K562 (cell line): Measurements from ENCODE around the gene FHIT. TPM values are rescaled to one million over a fixed set of nuclear protein-coding genes. Genes with fewer than 3 reads are reported as not detected.

Experiments used
- ATAC-seq: fragments of 200-7000 bp; cut with Tn5 transposase; 3 replicates; pipeline ENCODE4 v1.9.1; 2020; ENCODE audit warnings: moderate library complexity
- BruUV-seq: library from RNA; stranded (reverse); fragments of 400-500 nt; replicated peaks from 2 replicates; lab custom pipeline; 2021; lab: Mats Ljungman, UMichigan
- CTCF ChIA-PET: fragments of 300-600 bp; formaldehyde crosslinking; extraction: SDS; loops from one replicate; lab custom pipeline; 2021; ENCODE audit warnings: low intra/inter-chr PET ratio; lab: Yijun Ruan, JAX
- POLR2A ChIA-PET: fragments of 300-600, 350-650 bp; sonication (Branson Sonifier 250); formaldehyde crosslinking; extraction: SDS; loops from one replicate; lab custom pipeline; 2021; ENCODE audit warnings: antibody characterized with exemption, inconsistent platforms; lab: Yijun Ruan, JAX
- DNase-seq, 4 experiments: peaks; one replicate each; pipeline versions ENCODE4 v3.0.0 to v3.0.0-alpha.2; 2011 to 2018; ENCODE audit warnings: low spot score in 3 of 4, mixed read lengths in 3 of 4; ENCODE audit errors: extremely low read depth in 1 of 4
- FAIRE-seq: peaks from 2 replicates; lab custom pipeline; 2011; peaks lifted over from hg19 to GRCh38; lab: Jason Lieb, UNC
- H2AFZ ChIP-seq: 2 replicates; pipeline ENCODE4 v1.6.0; 2011; ENCODE audit warnings: low read depth, low read length, control low read depth, inconsistent platforms
- H3K27ac ChIP-seq: fragments of 200-600 bp; 3 replicates; pipeline ENCODE4 v1.8.0; 2011; ENCODE audit warnings: low read depth, mild to moderate bottlenecking, control low read depth, inconsistent platforms, low read length, moderate library complexity, mixed read lengths; ENCODE audit errors: extremely low read depth
- H3K27me3 ChIP-seq, 2 experiments: fragments of 300-600 bp in 1 of 2; 2 replicates in 1 of 2; 3 replicates in 1 of 2; pipeline versions ENCODE4 v1.6.0 to v1.8.0; 2011; ENCODE audit warnings: inconsistent platforms in 2 of 2, low read length in 2 of 2, mild to moderate bottlenecking in 1 of 2, mixed read lengths in 1 of 2, moderate library complexity in 1 of 2; ENCODE audit not compliant: control insufficient read depth in 2 of 2, insufficient read depth in 2 of 2
- H3K36me3 ChIP-seq: fragments of 300-600 bp; 3 replicates; pipeline ENCODE4 v1.8.0; 2011; ENCODE audit warnings: mild to moderate bottlenecking, low read length, inconsistent platforms; ENCODE audit not compliant: control insufficient read depth, insufficient read depth
- H3K4me1 ChIP-seq, 2 experiments: fragments of 200-600 bp in 1 of 2; replicated peaks in 1 of 2; 2 replicates in 1 of 2; 3 replicates in 1 of 2; pipeline versions ENCODE4 v1.5.1 to v1.8.0; 2011; ENCODE audit warnings: inconsistent platforms in 2 of 2, low read length in 2 of 2, mild to moderate bottlenecking in 1 of 2, mixed read lengths in 1 of 2, moderate library complexity in 1 of 2; ENCODE audit not compliant: control insufficient read depth in 2 of 2, insufficient read depth in 2 of 2
- H3K4me2 ChIP-seq: 2 replicates; pipeline ENCODE4 v1.6.1; 2011; ENCODE audit warnings: low read length, control low read depth, inconsistent platforms, mixed read lengths; ENCODE audit not compliant: insufficient read depth
- H3K4me3 ChIP-seq: fragments of 200-600 bp; sonication (generic), shearing (Covaris generic); 2 replicates; pipeline ENCODE4 v1.5.1; 2016; ENCODE audit warnings: control low read depth, inconsistent platforms
- H3K79me2 ChIP-seq: fragments of 200-600 bp; 3 replicates; pipeline ENCODE4 v1.8.0; 2011; ENCODE audit warnings: low read length, inconsistent platforms; ENCODE audit not compliant: control insufficient read depth, insufficient read depth
- H3K9ac ChIP-seq, 2 experiments: 2 replicates each; pipeline versions ENCODE4 v1.6.0 to v1.6.1; 2011; ENCODE audit warnings: low read depth in 2 of 2, low read length in 2 of 2, control low read depth in 1 of 2, inconsistent platforms in 1 of 2, mild to moderate bottlenecking in 1 of 2, mixed read lengths in 1 of 2; ENCODE audit not compliant: insufficient read depth in 1 of 2
- H3K9me1 ChIP-seq: one replicate; pipeline ENCODE4 v1.6.0; 2011; ENCODE audit warnings: inconsistent platforms, mild to moderate bottlenecking, low read length, moderate library complexity; ENCODE audit not compliant: control insufficient read depth, insufficient read depth
- H3K9me3 ChIP-seq: replicated peaks from 2 replicates; pipeline ENCODE4 v1.5.1; 2011; ENCODE audit warnings: low read depth, low read length, inconsistent platforms; ENCODE audit not compliant: control insufficient read depth, insufficient read depth
- H4K20me1 ChIP-seq: replicated peaks from 2 replicates; pipeline ENCODE4 v1.6.1; 2011; ENCODE audit warnings: low read length, inconsistent platforms, mixed read lengths; ENCODE audit not compliant: control insufficient read depth, insufficient read depth
- CXXC5 ChIP-seq: fragments of 250-450 bp; sonication (Bioruptor Pico); IDR thresholded peaks from 2 replicates; pipeline ENCODE4 v1.8.0; 2022; ENCODE audit warnings: inconsistent platforms, mild to moderate bottlenecking, moderate library complexity
- GTF2B ChIP-seq: IDR thresholded peaks from 2 replicates; pipeline ENCODE4 v1.6.1; 2011; ENCODE audit not compliant: insufficient read length; ENCODE audit errors: extremely low read depth
- ILF3 ChIP-seq: fragments of 450-650 bp; IDR thresholded peaks from 2 replicates; pipeline ENCODE4 v1.6.1; 2018; ENCODE audit warnings: antibody characterized with exemption, mild to moderate bottlenecking, moderate library complexity, borderline replicate concordance
- MED1 ChIP-seq: sonication (generic); formaldehyde crosslinking; IDR thresholded peaks from 2 replicates; pipeline ENCODE4 v1.8.1; 2023; ENCODE audit warnings: missing genetic modification reagents, borderline replicate concordance
- NCOA4 ChIP-seq: fragments of 450-650 bp; IDR thresholded peaks from 2 replicates; pipeline ENCODE4 v1.6.1; 2018; ENCODE audit warnings: mild to moderate bottlenecking; ENCODE audit not compliant: partially characterized antibody
- NFIC ChIP-seq: fragments of 450-650 bp; IDR thresholded peaks from 2 replicates; pipeline ENCODE4 v1.6.1; 2017; ENCODE audit warnings: mild to moderate bottlenecking, inconsistent platforms
- PURB ChIP-seq: sonication (generic); formaldehyde crosslinking; IDR thresholded peaks from 2 replicates; pipeline ENCODE4 v1.9.0; 2021; ENCODE audit warnings: low read depth, mild to moderate bottlenecking, missing genetic modification reagents
- RNF219 ChIP-seq: fragments of 250-450 bp; sonication (Bioruptor Pico); IDR thresholded peaks from 2 replicates; pipeline ENCODE4 v1.5.0; 2022; ENCODE audit warnings: mild to moderate bottlenecking
- XRCC4 ChIP-seq: IDR thresholded peaks from one replicate; pipeline ENCODE4 v1.6.1; 2011; ENCODE audit not compliant: insufficient read depth, insufficient read length; ENCODE audit errors: extremely low read depth
- YY1 ChIP-seq, 3 experiments: IDR thresholded peaks; 2 replicates each; pipeline ENCODE4 v1.6.1; 2011; ENCODE audit warnings: low read length in 2 of 3, mild to moderate bottlenecking in 2 of 3, moderate library complexity in 2 of 3, borderline replicate concordance in 1 of 3, control low read depth in 1 of 3, low read depth in 1 of 3; ENCODE audit not compliant: insufficient read depth in 3 of 3, insufficient replicate concordance in 2 of 3, control insufficient read depth in 1 of 3, insufficient read length in 1 of 3; ENCODE audit errors: extremely low read depth in 1 of 3
- ZNF174 ChIP-seq: fragments of 250-450 bp; sonication (Bioruptor Pico); IDR thresholded peaks from 2 replicates; pipeline ENCODE4 v1.4.0; 2020; ENCODE audit warnings: mild to moderate bottlenecking
- ZNF707 ChIP-seq: fragments of 250-450 bp; sonication (Bioruptor Pico); conservative IDR thresholded peaks from 2 replicates; pipeline ENCODE4 v1.8.0; 2022; ENCODE audit warnings: inconsistent platforms, mild to moderate bottlenecking, moderate library complexity
- WGBS: fragments of 100-300 bp; shearing (Covaris generic); methylation state at CpG from one replicate; pipeline ENCODE4 v1.1.6; 2016; ENCODE audit warnings: low coverage, mixed read lengths; ENCODE audit not compliant: insufficient coverage; ENCODE audit errors: missing lambda C conversion rate; 5-methylcytosine and 5-hydroxymethylcytosine counted together
- in situ Hi-C: fragments of 300-500 bp; cut with MboI; formaldehyde crosslinking; loops from 4 replicates; pipeline ENCODE4 v1.15.0; 2018; ENCODE audit warnings: inconsistent platforms, mixed read lengths
- intact Hi-C: fragments of 100-400 bp; cut with micrococcal nuclease; formaldehyde crosslinking; loops from 2 replicates; pipeline ENCODE4 v1.14.2; 2022
- polyA plus RNA-seq, 8 experiments: library from polyadenylated mRNA; depleted of rRNA in 4 of 8; stranded (reverse) in 5 of 8; unstranded in 3 of 8; fragments of >200 nt; fragmentation: Nextera tagmentation in 2 of 8; fragmentation: Illumina TruSeq in 1 of 8; extraction: Ambion mirVana in 2 of 8; extraction: Trizol in 1 of 8; gene quantifications; 2 replicates each; pipeline versions ENCODE4 v1.2.1 to v1.2.3, GENCODE V29; 2011 to 2014; ENCODE audit warnings: inconsistent platforms in 1 of 8, missing spikeins in 1 of 8
- total RNA-seq, 7 experiments: library from RNA; depleted of rRNA in 6 of 7; stranded (reverse); fragments of >200 nt in 6 of 7; fragmentation: Illumina TruSeq in 2 of 7; extraction: Trizol in 2 of 7; gene quantifications; 2 replicates each; pipeline versions ENCODE4 v1.2.1 to v1.2.3, GENCODE V29; 2011 to 2021; ENCODE audit warnings: low replicate concordance in 1 of 7

Gene FHIT
- total and polyA plus RNA-seq, 9 of the 15 experiments (the other 6 are each of a cell fraction or from before 2014, with no cell fraction given), result 1.7 to 9.1 (median 4.3) TPM

GRCh38 chr3:60917141-60917540 lies 334.1 kb downstream of the FHIT start:
- intact Hi-C loops, result no loop called here
- in situ Hi-C loops, result no loop called here
- Histone ChIP-seq H3K27ac (no peak overlapping the region), H3K9ac (no peak overlapping the region), H3K9me3 (no peaks in the 10 kb centered on the region), H3K4me2 (no peak overlapping the region), H2AFZ (no peak overlapping the region), H3K79me2 (no peaks in the 10 kb centered on the region), H3K9me1 (no peaks in the 10 kb centered on the region), H3K4me1 (no peaks in the 10 kb centered on the region), H3K27me3 (no peaks in the 10 kb centered on the region), H3K36me3 (no peaks in the 10 kb centered on the region), H3K4me3 (no peak overlapping the region), H4K20me1 (no peaks in the 10 kb centered on the region)
- no peak for ATAC-seq
- TF ChIP-seq MED1 (CRISPR knock-in tag), result no peak
- TF ChIP-seq NFIC, result peak; percentile 42
- DNase-seq, result peak in 1 of 4 experiments; percentile 1
- CTCF ChIA-PET, result no interaction called here
- FAIRE-seq, result no peak
- POLR2A ChIA-PET, result no interaction called here
- 0% methylated on average over 1 of the region's 1 CpG for WGBS
- BruUV-seq, result no TSS peak

- Histone ChIP-seq H2AFZ (no peak overlapping the region), H3K27me3 (no peaks in the 10 kb centered on the region), H4K20me1 (no peaks in the 10 kb centered on the region), H3K79me2 (no peaks in the 10 kb centered on the region), H3K9ac (no peak overlapping the region), H3K4me2 (no peak overlapping the region), H3K4me3 (no peak overlapping the region), H3K9me3 (no peaks in the 10 kb centered on the region), H3K36me3 (no peaks in the 10 kb centered on the region), H3K27ac (no peak overlapping the region), H3K4me1 (no peaks in the 10 kb centered on the region), H3K9me1 (no peaks in the 10 kb centered on the region)
- no TSS peak for BruUV-seq
- CTCF ChIA-PET, result no interaction called here
- intact Hi-C loops, result no loop called here
- in situ Hi-C loops, result no loop called here
- DNase-seq (no peak), FAIRE-seq (no peak), ATAC-seq (no peak)
- WGBS, result 14% methylated on average over 4 of the region's 4 CpGs
- POLR2A ChIA-PET, result no interaction called here
- no peak for TF ChIP-seq NCOA4
- no peak for TF ChIP-seq XRCC4
- TF ChIP-seq ZNF174, result no peak
- TF ChIP-seq CXXC5, result no peak
- TF ChIP-seq PURB, result no peak
- no peak for TF ChIP-seq ILF3
- no peak for TF ChIP-seq GTF2B
- no peak for TF ChIP-seq ZNF707 (CRISPR knock-in tag)
- no peak for TF ChIP-seq RNF219
- no peak for TF ChIP-seq YY1 (IDR thresholded peaks at IDR 0.05; ENCODE audit: borderline replicate concordance in 1 of 3, control insufficient read depth in 1 of 3, extremely low read depth in 1 of 3, insufficient read depth in 3 of 3, insufficient read length in 1 of 3, insufficient replicate concordance in 2 of 3, low read depth in 1 of 3, low read length in 2 of 3)
These were observed 334.7 kb downstream of the FHIT start for GRCh38 chr3:60916546-60916945.
